ENCODE results near the gene MYLK. TPM values are rescaled to one million over a fixed set of nuclear protein-coding genes. Genes with fewer than 3 reads are reported as not detected.

Gene MYLK
- total RNA-seq, 1 donor from 2014 or later = 4.3 TPM

GRCh38 chr3:123668906-123669305, 215.2 kb downstream of the MYLK start:
- DNase-seq = no peak
- Mint-ChIP-seq H3K27ac (ENCODE audit: unreplicated experiment) (no peak overlapping the region), H3K9me3 (ENCODE audit: unreplicated experiment) (peaks cover 8% of the 10 kb centered on the region), H3K4me1 (ENCODE audit: low read depth, unreplicated experiment) (peaks cover 19% of the 10 kb centered on the region), H3K4me3 (ENCODE audit: unreplicated experiment) (no peak overlapping the region), H3K36me3 (ENCODE audit: unreplicated experiment) (peaks cover 5% of the 10 kb centered on the region), H3K27me3 (ENCODE audit: unreplicated experiment) (peaks cover 5% of the 10 kb centered on the region)
- TF ChIP-seq, protein P1, sequence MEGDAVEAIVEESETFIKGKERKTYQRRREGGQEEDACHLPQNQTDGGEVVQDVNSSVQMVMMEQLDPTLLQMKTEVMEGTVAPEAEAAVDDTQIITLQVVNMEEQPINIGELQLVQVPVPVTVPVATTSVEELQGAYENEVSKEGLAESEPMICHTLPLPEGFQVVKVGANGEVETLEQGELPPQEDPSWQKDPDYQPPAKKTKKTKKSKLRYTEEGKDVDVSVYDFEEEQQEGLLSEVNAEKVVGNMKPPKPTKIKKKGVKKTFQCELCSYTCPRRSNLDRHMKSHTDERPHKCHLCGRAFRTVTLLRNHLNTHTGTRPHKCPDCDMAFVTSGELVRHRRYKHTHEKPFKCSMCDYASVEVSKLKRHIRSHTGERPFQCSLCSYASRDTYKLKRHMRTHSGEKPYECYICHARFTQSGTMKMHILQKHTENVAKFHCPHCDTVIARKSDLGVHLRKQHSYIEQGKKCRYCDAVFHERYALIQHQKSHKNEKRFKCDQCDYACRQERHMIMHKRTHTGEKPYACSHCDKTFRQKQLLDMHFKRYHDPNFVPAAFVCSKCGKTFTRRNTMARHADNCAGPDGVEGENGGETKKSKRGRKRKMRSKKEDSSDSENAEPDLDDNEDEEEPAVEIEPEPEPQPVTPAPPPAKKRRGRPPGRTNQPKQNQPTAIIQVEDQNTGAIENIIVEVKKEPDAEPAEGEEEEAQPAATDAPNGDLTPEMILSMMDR (IDR thresholded peaks at IDR 0.05; ENCODE audit: partially characterized antibody, unreplicated experiment) = no peak

DNA sequence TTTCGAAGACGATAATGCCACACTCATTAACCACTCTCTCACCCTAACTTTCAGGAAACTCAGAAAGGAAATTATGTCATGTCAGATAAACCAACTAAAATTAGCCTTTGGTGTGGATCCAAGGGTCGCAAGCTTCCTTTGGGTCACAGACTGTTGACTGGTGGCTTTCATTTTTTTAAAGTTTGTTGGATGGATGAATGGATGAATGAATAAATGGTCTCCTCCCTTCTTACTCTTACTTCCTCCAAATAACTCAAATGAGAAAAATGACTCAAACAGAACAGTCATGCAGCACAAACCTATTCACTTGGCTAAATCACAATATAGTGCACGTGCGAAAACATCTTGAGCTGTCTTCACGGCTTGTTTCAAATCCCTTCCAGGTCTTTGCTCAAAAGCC, 216.3 kb downstream of the MYLK start:
- TF ChIP-seq, protein P1 (IDR thresholded peaks at IDR 0.05; ENCODE audit: partially characterized antibody, unreplicated experiment) = no peak
- peaks cover 5% of the 10 kb centered on the region for H3K36me3 Mint-ChIP-seq (ENCODE audit: unreplicated experiment)
- no peak overlapping the region for H3K27ac Mint-ChIP-seq (ENCODE audit: unreplicated experiment)
- H3K27me3 Mint-ChIP-seq (ENCODE audit: unreplicated experiment) = peaks cover 5% of the 10 kb centered on the region
- H3K4me3 Mint-ChIP-seq (ENCODE audit: unreplicated experiment) = no peak overlapping the region
- DNase-seq = no peak
- H3K4me1 Mint-ChIP-seq (ENCODE audit: low read depth, unreplicated experiment) = peaks cover 18% of the 10 kb centered on the region
- peaks cover 8% of the 10 kb centered on the region for H3K9me3 Mint-ChIP-seq (ENCODE audit: unreplicated experiment)

- peaks cover 18% of the 10 kb centered on the region for H3K4me1 Mint-ChIP-seq (ENCODE audit: low read depth, unreplicated experiment)
- no peak overlapping the region for H3K27ac Mint-ChIP-seq (ENCODE audit: unreplicated experiment)
- peaks cover 8% of the 10 kb centered on the region for H3K27me3 Mint-ChIP-seq (ENCODE audit: unreplicated experiment)
- DNase-seq = no peak
- no peaks in the 10 kb centered on the region for H3K36me3 Mint-ChIP-seq (ENCODE audit: unreplicated experiment)
- H3K9me3 Mint-ChIP-seq (ENCODE audit: unreplicated experiment) = peaks cover 2% of the 10 kb centered on the region
- H3K4me3 Mint-ChIP-seq (ENCODE audit: unreplicated experiment) = no peak overlapping the region
- TF ChIP-seq, protein P1 (IDR thresholded peaks at IDR 0.05; ENCODE audit: partially characterized antibody, unreplicated experiment) = no peak
Measured at GRCh38 chr3:123664753-123665152, 219.4 kb downstream of the MYLK start.

DNA sequence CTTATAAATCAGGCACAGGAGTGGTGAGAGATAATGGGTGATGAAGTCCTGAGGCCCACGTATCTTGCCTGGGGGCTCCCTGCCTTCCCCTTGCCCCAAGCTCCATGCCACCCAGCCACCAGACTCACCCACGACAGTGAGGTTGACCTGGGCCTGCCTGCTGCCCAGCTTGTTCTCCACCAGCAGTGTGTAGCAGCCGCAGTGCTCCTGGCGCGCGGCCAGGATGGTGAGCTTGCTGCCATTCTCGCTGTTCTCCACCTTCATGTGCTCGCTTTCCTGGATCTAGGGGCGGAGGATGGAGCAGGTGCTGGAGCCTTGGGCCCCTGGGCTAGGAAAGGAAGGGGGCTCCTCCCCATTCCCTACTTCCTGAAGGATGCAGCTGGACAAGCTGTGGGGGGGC, 220.2 kb downstream of the MYLK start:
- Mint-ChIP-seq H3K27ac (ENCODE audit: unreplicated experiment) (no peak overlapping the region), H3K27me3 (ENCODE audit: unreplicated experiment) (peaks cover 8% of the 10 kb centered on the region), H3K36me3 (ENCODE audit: unreplicated experiment) (no peaks in the 10 kb centered on the region), H3K4me1 (ENCODE audit: low read depth, unreplicated experiment) (peaks cover 18% of the 10 kb centered on the region), H3K4me3 (ENCODE audit: unreplicated experiment) (no peak overlapping the region), H3K9me3 (ENCODE audit: unreplicated experiment) (peaks cover 2% of the 10 kb centered on the region)
- TF ChIP-seq, protein P1 (IDR thresholded peaks at IDR 0.05; ENCODE audit: partially characterized antibody, unreplicated experiment) = no peak
- DNase-seq = no peak

GRCh38 chr3:123661973-123662372, 222.2 kb downstream of the MYLK start:
- no peak for DNase-seq
- TF ChIP-seq, protein P1 (IDR thresholded peaks at IDR 0.05; ENCODE audit: partially characterized antibody, unreplicated experiment) = no peak
- H3K4me1 Mint-ChIP-seq (ENCODE audit: low read depth, unreplicated experiment) = peaks cover 18% of the 10 kb centered on the region
- peaks cover 2% of the 10 kb centered on the region for H3K9me3 Mint-ChIP-seq (ENCODE audit: unreplicated experiment)
- no peak overlapping the region for H3K4me3 Mint-ChIP-seq (ENCODE audit: unreplicated experiment)
- no peak overlapping the region for H3K27ac Mint-ChIP-seq (ENCODE audit: unreplicated experiment)
- no peaks in the 10 kb centered on the region for H3K36me3 Mint-ChIP-seq (ENCODE audit: unreplicated experiment)
- peaks cover 6% of the 10 kb centered on the region for H3K27me3 Mint-ChIP-seq (ENCODE audit: unreplicated experiment)
